ENCODE results near the gene PANX1.

The PANX1 gene

DNA sequence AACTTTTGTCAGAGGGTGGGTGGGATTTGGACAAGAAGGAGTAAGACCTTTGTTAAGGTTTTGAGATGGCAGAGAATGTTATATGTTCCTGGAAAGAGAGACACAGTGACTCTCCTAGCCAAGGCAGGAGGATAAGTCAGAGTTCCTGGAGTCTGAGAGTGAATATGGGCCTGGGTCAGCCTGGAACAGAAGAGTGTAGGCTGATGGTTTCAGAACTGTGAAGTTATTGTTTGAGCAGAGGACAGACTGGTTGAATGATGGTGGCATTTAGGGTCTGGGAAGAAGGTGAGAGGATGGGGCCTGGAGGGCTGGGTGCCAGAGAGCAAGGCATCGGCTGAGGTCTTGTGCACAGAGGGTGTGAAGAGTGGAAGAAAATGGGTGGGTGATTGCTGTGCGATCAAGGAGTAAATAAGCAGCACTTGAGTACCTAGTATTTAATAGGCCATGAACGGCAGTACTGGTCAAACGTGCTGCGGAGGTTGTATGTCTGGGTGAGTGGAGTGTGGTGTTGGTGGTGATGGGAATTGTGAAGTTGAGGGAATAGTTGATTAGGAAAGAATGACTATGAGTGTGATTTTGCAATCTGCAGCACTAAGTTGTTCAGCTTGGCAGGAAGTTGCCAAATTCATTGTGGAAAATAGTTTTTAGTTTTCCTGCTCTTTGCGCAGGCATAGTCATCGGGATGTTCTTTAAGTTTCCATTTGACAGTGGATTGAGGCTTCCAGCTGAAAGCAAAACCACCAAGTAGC lies 1.8 kb downstream of the PANX1 start:
- DNase-seq = no peak

DNA sequence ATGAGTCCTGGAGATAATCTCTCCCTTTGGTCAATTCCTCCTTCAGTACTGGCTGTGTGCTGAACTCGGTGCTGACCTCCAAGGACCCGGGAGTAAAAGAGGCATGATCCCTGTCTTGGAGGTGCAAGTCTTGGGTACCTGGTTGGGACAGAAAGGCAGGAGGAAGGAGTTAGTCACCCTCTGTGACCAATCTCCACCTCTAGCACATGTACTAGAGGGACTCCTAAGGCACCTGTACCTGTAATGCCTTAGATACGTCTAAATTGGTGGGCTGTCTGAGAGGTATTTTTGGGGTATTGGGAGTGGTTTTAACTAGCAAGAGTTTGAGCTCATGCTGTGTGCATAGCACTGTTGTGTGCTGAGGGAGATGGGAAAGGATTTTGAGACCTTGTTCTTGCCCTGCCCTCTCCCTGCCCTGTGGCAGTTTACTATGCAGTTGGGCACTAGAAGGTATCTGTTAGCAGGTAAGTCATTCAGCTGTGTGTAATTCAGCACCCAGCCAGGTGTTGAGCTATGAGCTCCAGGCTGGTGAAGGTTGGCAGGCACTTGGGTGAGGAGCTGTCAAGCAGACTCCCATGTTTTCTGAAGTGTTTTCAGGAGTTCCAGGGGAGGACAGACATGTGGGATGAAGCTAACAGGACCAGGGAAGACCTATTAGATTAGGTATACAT lies 2.5 kb downstream of the PANX1 start:
- no peak for DNase-seq

DNA sequence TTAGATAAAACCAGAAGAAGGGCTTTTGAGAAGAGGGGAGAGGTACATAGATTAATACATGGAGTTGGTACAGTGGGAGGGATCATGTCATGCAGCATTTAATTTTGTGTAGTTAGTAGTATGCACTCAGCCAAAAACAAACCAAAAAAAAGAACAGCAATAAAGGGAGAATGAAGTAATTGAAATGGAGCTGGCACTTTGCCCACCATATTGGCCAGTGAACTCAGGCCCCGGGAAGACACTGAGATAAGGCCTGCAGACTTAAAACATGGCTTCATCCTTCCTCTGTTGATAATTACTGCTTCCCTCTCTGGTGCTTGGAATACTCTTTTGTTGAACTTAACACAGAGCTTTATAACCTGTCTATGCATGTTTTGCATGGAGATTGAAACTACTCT lies 3.1 kb downstream of the PANX1 start:
- no peak for DNase-seq

DNA sequence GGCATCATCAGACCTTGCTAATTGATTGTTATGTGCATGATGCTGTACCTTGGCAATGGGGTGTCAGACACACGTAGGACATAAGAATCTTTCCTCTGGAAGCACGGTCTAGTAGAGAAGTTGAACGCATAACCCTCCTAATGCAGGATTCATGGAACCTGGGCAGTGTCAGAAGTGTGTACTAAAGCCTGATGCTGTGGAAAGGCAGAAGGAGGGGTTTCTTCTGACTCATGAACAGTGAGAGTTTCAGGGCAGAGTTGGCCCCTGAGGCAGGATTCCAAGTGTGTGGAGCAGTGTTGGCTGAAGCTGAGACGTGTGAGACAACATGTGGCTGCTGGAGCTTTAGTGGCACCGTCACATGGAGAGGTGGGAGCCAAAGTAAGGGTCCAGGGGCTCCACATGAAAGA lies 3.5 kb downstream of the PANX1 start:
- no peak for DNase-seq

DNA sequence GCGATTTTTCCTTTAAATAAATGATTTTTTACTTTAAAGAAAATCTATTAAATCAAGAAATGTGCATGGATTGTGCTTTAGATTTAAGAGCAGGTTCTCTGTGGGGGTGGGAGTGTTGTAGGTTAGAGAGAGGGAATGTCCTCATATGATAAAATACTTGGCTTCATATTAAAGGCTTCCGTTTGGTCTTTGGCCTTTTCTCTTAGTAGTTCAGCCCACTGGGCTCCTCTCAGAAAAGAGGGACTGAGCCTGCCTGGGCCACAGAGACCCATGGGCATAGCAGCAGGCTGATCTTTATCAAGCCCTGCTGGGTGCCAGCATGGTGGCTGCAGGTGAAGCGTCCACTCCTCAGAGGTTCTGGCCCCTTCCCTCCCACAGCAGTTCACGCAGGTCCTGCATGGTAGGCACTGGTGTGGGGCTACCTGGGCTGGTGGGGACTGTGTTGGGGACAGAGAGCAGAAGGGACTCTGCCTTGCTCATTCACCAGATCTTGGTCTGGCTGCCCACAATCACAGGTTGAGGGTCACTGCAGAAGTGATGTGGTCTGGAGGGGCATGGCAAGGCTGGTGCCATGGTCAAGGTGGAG lies 4.3 kb downstream of the PANX1 start:
- no peak for DNase-seq

DNA sequence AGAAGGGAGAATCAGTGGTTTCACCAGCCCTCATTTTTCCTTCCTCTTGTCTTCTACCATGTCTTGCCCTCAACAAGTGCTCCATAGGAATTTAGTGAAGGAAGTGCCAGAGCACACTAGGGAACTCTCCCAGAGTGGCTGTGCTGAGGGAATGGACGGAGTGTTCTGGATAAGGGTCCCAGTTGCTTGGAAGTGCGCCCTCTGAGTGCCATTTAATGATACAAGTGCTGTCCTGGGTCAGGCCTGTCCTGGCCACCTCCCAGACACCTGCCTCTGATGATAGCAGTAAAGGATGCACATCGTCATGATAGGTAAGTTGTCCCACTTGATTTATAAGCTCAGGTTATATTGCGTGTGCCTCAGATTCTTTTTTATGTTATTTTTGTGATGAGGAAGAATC lies 5.1 kb downstream of the PANX1 start:
- no peak for DNase-seq

DNA sequence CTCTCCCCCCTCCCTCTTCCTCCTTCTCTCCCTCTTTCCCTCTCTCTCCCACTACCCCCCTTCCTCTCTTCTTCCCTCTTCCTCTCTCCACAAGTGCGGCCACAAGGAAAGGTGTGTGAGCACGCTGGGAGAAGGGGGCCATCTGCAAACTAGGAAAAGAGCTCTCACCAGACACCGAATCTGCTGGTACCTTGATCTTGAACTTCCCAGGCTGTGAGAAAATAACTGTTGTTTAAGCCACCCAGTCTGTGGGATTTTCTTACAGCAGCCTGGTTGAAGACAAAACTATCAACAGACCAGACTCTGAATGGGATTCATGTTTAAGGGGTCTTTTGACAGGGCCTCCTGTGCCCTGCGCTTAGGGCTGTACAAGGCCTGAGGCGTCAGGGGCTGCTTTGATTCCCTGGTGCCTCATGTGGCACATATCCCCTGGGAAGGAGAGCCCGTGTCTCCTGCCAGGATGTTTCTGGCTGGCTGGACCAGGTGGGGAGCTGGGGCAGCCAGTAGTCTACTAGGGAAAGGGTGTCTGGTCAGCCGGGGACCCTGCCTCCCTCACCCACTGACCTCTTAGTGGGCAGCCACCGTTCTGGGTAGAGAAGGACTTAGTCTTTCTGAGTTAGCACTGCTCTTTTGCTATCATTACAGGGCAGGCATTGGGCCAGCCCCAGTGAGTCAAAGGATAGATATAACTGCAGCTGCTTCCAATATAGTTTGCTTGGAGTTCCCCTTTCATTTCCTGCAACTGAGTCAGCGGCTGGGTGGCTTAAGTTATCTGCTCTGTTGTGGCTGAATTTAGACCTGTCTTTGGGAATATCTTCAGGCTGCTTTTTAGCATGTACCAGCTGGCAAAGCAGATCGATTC lies 6.2 kb downstream of the PANX1 start:
- DNase-seq = peak; percentile 12

DNA sequence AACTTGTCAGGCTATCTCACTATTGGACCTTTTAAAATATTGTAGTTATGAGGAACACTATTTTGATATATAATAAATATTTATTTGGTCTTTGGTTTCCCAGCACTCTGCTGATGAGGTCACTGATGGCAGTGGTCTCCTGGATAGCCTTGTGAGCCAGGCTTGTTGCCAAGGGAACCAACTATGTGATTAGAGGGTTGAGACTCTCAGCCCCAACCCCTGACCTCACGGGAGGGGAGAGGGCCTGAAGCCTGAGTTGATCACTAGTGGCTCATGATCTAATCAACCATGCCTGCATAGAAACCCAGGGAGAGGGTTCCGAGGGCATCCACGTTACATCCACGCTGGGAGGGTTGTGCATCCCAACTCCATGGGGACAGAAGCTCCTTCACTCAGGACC lies 10.8 kb downstream of the PANX1 start:
- no peak for DNase-seq

DNA sequence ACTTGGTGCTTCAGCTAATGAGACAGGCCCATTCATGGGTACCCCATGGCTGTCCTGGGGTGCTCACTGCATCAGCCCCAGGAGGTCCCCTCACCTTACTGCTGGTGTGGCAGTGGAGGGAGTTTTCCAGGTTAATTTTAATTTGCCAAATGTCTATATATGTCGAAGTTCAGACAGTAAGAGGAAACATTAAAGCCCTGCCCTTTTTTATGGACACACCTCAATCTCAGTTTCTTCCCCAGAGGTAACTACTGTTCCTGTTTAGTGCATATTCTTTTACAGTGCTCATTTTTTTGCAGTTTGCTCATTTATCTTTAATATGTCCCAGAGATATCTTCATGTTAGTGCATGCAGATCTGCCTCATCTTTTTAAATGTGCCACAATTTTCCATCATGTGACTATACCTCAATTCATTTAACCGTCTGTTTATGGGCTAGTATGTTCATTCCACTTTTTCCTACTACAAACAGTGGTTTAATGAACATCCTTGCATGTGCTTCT lies 11.6 kb downstream of the PANX1 start:
- DNase-seq = no peak

DNA sequence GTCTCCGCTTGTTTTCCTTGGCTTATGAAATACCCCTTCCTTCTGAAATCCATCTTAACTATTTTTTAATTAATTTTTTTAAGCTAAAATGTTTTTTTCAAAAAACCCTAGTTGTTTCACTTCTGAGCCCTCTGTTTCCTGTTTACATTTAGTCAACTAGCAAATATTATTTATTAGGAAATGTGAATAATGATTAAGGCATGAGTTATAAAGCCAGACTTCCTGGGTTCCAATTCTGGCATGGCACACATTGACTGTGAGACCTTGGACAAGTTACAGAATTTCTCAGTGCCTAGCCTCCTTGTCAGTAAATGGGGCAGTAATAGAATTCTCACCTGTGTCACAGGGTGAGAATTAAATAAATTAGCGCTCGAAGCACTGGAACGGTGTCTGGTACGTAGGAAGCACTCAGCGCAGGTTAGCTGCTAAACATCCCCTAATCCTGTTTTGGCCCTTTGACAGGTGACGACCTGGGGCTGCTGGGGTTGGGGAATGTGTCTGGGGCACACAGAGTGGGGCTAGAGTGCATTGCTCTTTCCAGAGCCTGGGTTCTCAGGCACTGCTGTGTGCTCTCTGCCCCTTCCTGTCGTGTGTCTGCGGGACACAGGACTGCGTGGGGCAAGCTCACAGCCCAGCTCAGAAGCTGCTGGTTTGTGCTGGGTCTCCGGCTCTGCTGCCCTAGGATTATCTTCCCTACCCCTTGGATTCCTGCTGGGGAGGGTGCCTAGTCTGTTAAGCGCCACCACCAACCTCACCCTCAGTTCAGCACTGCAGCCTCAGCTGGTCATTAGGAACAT lies 13.1 kb downstream of the PANX1 start:
- no peak for DNase-seq

DNA sequence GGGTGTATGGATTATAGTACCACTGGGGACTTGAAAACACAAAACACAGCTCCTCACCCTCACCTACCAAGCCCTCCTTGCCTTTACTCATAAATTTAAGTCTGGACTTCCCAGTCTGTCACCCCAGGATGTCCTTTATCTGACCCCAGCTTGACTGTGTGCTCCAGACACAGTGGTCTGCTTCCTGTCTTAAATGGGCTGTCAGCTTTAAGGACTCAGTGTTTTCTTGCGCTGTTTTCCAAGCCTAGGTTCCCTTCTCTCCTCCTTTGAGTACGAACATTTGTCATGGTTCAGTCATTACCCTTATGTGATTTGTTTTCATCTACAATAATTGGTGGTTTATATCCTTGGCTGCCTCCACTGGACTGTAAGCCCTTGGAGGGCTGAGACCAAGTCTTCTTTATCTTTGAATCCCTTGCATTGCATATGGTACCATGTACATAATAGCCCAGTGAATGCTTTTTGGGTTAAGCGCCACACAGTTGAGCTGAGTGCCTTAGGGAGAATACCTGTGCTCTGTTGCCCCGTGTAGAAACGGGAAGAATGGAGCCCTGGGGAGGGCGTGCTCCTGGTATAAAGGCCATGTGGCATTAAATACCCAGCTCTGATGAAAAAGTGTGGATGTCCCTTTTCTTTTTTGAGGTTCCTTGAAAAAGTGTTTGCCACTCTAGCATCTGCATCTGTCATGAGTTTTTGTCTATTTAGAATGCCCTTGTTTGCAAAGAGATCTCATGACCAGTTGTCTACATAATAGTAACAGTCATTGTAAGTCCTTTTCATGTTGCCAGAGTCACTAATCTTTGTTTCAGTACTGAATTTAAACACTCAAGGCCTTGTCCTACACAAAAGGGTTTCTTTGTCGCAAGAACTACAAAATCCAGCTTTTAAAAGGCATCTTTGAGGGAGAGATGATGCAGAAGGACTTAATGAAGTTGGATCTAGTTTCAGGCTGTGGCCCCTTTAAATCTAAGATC lies 14.0 kb downstream of the PANX1 start:
- no peak for DNase-seq

DNA sequence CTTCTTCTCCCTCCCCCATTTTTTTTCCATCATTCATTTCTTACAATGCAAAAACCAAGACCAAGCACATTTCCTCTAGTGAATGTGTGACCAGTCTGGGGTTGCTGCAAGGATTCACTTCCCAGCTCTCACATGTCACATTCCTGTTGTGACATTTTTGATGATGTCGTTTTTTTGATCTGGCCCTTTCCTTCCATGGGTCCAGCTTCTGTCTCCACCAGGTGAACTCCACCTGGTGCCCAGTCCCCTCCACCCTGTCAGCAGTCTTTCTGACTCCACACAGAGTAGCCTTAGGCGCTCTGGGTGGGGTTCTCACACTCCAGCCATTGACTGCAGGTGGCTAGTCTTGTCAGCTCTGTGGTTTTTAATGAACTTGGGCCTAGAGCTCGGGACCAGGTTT lies 15.6 kb downstream of the PANX1 start:
- DNase-seq = no peak

DNA sequence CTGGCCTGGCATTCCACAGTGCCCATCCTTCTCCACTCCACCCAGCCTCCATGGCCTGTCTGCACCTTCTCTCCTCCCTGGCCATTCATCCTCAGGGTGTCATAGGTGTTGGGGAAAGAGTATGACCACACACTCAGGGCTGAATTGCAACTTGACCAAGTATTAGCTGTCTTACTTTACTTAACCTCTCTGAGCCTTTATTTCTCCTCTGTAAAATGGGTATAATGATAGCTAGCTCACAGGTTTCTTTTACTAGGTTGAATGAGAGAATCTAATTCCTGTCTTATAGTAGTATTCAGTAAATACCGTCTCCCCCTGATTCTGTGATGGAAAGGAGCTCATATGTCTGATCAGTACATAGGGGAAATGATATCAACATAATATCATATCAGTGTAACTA lies 16.0 kb downstream of the PANX1 start:
- DNase-seq = no peak

DNA sequence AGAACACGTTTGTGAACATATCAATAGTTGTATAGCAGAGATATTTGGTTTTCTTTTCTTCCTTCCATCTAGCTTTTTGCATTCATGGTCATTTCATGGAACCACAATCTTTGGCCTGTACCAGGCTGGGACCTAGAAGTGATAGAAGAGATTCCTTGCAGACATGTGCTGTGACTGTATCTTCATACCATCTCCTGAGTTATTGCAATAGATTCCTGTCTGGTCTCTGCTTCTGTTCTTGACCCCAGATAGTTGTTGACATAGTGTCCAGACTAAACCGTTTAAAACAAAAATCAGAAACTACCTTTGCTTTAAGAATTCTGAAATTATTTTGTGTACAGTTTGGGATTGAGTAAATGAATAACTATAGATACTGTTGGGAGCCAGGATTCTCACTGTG lies 16.8 kb downstream of the PANX1 start:
- DNase-seq = no peak

DNA sequence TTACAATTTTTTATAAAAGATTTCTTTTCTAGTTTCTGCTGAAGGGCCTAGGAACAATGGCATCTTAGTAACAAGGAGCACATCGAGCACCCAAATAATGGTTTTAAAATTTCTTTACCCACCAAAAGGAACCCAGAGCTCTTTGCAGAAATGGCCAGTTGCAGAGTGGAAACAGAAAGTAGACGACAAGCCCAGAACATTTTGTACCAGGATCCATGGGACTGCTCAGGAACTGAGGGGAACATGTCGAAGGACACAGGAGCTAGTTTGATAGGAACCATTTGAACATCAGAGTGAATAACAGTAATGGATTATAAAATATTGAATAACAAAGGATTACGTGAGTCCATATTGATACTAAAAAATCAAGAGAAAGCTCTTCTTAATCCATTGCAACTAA lies 17.3 kb downstream of the PANX1 start:
- no peak for DNase-seq

DNA sequence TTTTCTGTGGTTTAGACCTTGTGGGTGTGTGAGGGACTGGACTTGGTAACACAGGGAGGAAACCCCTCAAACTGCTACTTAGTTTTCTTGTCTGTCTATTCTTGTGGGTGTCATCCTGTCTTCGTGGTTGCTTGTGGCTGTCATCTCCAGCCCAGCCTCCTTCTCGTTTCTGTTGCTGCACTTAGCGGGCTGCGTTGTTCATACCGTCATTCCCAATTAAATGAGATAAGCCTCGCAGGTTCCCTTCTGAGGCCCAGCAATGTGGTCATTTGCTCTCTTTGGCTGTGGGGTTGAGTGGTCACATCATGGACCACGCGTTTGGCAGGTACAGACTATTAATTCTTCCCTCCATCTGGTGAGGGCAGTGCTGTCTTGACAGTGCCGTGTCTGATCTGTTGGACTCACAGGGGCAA lies 18.8 kb downstream of the PANX1 start:
- no peak for DNase-seq

DNA sequence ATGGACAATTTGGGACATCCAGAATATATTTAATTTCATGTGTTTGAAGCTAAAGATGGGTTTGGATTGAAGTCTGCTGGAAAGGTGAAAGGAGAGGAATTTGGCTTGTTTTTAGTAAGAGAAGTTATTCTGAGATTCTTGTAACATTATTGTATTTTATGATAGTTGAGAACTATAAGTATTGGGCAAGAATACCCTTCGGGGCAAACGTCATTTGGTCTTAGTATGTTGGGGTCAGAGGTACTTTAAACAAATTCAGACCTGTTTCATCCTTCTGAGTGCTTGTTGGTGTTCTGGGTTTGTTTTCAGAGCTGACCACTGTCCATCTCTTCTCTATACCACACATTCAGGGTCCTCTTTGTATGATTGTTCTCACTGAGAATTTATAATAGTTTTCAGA lies 19.5 kb downstream of the PANX1 start:
- no peak for DNase-seq

DNA sequence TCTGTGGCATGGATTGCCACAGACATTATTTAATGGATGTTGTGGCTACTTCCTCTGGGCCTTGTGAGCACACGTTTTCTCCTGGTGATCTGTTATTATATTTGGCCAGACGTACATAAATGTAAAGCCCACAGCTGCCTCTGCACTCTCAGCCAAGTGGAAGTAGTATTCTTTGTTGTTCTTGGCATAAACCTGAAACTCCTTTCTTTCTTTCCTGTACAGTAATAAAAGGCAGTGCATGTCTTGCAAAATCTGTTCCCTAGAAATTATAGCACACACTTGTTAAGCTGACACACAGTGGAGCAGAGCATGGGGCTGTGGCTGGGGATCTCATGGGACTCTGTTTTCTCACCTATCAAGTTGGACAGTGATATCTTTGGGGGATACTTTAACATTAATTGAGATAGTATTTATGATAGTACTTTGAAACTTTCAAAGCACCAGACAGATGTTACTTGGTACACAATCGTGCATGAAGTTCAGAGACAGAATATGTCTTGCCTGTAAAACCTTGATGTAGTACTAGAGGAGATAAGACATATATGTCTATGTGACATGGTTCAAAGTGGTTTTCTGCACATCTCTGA lies 20.9 kb downstream of the PANX1 start:
- no peak for DNase-seq

DNA sequence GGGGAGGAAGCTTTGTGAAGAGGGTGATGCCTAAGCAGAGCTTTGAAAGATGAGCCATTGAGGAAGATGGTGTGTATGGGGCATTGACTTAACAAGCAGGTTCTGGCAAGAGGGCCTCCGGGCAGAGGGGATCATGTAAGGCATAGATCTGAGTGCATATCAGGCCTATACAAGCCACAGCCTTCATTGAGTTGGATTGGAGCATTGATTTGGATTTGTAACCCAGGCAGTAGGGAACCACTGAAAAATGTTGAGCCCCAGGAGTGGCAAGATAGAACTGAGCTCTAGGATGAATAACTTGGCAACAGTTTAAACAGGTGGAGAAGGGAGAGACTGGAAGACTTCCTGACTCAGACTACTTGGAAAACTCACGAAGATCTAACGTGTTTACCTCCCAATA lies 21.4 kb downstream of the PANX1 start:
- no peak for DNase-seq
